NCI-H526 treated with DMSO at 0.1 percent for 48 hours (cell line): Measurements from ENCODE around the gene ZNF79.

Experiments
- DNase-seq: peaks from one replicate; lab custom pipeline; 2025; lab: John Stamatoyannopoulos, UW

The ZNF79 gene

DNA sequence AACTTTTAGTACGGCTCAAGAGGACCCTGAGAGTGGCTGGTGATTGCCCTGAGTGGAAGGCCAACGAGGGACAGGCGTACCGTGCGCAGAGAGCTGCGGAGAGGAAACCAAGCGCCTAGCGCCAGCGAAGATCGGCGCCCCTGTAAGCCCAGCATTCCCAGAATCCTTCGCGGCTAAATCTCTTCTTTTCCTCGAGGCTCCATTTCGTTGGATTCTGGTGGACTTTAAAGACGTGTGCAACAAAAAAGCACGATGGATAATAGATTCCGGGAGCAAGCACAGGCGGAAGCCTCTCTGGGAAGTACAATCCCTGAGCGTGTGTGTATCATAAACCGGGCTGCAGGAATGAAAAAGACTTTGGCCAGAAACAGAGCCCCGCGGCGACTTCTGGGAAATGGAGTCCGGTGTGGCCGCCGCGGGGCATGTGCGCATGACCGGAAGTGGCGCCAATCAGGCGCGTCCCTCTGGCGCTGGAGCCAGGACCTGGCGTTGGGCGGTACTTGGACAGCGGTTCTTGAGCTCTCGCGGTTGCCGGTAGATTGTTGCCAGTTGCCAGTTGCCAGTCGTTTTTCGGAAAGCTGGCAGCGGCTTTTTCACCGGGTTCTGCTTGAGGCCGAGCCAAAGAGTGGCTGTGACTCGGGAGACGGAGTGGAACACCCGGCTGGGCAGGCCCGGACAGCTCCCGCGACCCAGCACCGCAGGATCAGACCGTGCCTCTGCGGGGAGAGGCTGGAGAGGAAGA, at the start of gene ZNF79:
ZNF79 (plus strand) TSS at position 449 of the 742 bp plus-strand sequence. CDS start 406 bp downstream, outside the sequence.
- peak; percentile 65 for DNase-seq

- no peak for DNase-seq
These were observed 43.7 kb upstream of the ZNF79 start for GRCh38 chr9:127380479-127380878.

DNA sequence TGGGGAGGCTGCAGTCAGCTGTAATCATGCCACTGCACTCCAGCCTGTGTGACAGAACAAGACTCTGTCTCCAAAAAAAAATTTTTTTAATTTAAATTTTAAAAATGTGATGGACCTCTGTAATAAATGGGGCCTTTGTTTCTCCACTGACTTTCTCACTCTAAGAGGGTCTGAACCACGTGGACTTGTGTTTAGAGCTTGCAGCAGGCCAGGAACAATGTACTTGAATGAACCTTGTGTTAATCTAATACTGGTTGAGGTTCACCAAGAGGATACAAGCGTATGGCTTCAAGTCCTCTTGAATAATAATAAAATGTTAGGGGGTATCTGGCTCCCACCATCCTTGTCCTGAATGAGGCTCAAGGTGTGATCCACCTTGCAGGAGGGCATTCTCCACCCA, 41.6 kb upstream of the ZNF79 start:
- no peak for DNase-seq

DNA sequence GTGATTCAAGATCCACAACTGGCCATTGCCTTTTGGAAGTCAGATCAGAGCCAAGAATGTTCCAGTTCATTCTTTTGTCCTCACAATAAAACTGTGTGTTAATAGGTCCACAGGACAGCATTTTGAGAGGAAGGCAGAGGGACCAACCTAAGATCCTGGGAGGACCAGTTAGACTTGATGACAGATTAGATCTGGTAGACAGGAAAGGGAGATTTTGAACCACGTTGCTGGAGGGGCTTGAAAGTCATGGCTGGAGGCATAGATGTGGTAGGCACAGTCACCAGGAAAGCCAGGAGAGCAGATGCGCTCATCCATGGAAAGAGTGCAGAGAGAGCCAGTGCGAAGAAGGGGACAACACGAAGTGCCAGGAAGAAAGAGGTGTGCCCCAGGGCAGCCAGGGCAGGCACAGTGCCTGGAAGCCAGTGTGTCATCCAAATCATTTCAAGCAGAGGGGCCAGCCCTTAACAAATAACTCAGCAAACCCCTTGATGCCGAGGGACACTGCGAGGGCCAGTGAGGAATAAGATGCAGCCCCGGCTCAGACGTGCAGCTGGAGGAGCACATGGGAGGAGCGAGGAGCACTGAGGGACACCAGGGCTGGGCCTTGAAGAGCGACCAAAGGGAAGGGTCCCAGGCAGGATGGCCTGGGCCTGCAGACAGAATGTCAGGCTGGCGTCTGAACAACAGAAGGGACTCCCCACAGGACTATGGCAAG, 40.0 kb upstream of the ZNF79 start:
- no peak for DNase-seq

DNA sequence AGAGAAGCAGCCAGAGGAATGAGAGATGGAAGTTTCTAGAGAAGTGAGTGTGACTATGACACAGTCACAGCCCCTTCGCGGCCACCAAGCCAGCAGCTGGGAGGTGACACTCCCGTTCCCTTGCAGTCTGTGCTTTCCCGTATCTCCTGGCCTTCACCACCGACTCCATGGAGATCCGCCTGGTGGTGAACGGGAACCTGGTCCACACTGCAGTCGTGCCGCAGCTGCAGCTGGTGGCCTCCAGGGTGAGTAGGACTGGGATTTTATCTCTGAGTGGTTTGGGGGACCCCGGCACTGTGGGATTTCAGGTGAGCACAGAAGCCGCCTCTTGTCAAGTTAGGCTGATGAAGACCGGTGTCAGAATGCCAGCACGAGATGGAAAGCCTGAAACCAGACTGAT, 39.3 kb upstream of the ZNF79 start:
- DNase-seq = no peak

DNA sequence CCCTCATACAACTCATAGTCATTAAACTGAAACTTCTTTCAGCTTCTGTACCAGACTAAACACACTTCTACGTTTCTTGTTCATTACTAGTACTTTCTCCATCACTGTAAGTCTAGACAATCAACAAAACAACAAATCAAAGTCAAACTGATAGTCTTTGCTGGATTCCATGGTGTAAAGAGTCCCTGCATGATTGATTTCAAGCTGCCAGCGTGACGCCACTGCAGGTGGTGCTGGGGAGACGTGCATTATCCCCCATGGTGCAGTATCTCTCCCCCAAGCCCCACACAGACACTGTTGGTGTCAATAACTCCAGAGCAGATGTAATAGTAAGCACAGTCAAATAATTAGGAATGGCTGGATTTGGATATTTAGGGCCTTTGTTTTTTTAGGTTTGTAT, 37.9 kb upstream of the ZNF79 start:
- no peak for DNase-seq

DNA sequence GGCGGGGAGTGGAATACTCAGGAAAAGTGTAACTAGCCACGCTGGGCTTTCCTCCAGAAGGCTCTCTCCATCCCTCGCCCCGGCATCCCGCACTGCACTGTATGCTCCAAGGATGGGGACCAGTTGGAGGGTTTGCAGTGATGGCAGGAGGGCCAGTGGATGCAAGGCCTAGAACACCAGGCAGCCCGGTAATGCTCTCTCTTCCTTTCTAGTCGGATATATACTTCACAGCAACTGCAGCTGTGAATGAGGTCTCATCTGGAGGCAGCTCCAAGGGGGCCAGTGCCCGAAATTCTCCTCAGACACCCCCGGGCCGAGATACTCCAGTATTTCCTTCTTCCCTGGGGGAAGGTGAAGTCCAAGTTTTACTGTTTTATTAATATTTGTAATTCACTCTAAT, 37.2 kb upstream of the ZNF79 start:
- no peak for DNase-seq

DNA sequence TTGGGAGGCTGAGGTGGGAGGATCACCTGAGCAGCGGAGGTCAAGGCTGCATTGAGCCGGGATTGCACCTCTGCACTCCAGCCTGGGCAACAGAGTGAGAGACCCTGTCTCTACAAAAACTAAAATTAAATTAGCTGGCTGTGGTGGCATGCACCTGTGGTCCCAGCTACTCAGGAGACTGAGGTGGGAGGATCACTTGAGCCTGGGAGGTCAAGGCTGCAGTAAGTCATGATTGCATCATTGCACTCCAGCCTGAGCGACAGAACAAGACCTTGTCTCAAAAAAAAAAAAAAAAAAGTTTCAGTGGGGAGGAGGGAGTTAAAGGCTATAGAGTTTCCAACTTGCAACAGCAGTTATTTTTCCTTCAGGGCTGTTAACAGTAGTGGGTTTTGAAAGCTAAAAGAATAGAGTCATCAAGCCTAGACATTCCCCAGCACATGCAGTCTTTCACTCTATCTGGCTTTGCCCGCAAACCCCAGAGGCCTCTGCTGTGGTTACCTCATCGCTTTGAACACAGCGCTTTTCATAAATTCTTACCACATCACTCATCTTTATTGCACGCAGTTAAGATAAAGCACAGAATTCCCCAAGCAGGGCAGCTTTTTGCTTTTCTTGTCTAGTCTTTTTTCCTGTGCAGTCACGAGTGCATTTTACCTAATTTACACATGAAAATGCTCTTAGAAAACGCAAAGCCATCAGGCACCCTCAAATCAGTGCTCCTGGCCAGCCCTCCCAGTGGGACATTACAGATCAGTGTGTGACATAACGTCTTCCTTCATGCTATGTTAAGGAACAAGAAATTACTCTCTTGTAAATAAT, 35.9 kb upstream of the ZNF79 start:
- no peak for DNase-seq

GRCh38 chr9:127388856-127389238, 35.3 kb upstream of the ZNF79 start:
- no peak for DNase-seq

- DNase-seq = no peak
These were observed 34.6 kb upstream of the ZNF79 start for GRCh38 chr9:127389381-127390247.

DNA sequence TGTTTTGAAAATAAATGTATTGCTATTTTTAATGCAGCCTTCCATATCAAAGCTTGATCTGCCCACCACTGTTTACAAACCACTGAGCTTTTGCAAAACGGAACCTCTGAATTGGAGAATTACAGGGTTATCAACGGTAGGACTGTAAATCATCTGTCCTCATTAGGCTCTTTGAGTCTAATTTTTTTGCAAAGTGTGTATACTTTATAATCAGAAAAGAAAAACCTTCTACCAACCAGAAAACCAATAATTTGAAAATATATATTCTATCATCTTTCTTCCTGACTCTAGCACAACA, 34.0 kb upstream of the ZNF79 start:
- no peak for DNase-seq

DNA sequence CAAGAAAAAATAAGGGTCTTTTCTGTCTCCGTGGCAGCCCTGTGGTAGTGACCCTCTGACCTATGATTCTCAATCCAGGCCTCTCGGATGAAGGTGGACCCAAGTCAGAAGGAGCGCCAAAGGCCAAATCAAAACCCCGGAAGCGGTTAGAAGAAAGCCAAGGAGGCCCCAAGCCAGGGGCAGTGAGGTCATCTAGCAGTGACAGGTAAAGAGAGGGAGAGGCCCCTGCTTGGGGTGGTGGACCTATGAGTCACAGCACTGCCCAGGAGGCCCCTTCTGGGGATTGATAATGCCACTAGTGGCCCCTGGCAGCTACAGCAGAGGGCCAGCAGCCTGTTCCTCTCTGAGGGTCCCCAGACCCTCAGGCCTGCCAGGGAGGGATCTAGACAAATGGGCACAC, 33.6 kb upstream of the ZNF79 start:
- no peak for DNase-seq

DNA sequence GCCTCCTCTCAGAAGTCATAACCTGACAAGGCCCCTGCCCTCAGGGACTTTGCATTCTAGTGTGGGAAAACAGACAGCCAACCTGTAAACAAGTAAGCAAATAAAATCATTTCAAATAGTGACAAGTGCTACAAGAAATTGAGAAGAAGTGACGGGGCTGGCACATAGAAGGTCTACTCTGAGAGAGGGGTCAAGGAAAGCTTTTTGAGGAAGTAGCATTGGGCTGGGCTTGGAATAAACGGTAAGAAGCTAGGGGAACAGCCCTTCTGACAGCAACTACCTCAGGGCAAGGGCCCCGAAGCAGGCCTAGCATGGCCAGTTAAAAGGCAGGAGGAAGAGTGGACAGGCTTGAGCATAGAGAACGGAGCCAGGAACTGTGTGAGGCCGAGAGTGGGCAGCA, 32.0 kb upstream of the ZNF79 start:
- no peak for DNase-seq

GRCh38 chr9:127392976-127393375, 31.2 kb upstream of the ZNF79 start:
- DNase-seq = no peak

DNA sequence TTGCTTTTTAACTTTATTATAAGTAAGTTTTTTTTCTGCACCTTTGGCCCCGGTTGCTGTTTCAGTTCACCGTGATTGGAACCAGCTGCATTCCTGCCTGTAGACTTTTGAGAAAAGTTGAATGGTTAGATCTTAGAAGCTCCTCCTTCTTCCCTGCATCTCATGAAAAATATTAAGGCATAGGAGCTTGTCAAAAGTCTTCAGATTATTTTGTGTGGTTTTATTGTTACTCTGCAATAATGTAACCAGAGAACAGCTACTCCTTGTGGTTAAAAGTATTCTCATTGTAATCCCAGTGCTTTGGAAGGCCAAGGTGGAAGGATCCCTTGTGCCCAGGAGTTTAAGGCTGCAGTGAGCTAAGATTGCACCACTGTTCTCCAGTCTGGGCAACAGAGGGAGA, 30.5 kb upstream of the ZNF79 start:
- DNase-seq = no peak

- no peak for DNase-seq
These were observed 28.5 kb upstream of the ZNF79 start for GRCh38 chr9:127395497-127396252.

- DNase-seq = no peak
These were observed 27.9 kb upstream of the ZNF79 start for GRCh38 chr9:127396253-127396807.

DNA sequence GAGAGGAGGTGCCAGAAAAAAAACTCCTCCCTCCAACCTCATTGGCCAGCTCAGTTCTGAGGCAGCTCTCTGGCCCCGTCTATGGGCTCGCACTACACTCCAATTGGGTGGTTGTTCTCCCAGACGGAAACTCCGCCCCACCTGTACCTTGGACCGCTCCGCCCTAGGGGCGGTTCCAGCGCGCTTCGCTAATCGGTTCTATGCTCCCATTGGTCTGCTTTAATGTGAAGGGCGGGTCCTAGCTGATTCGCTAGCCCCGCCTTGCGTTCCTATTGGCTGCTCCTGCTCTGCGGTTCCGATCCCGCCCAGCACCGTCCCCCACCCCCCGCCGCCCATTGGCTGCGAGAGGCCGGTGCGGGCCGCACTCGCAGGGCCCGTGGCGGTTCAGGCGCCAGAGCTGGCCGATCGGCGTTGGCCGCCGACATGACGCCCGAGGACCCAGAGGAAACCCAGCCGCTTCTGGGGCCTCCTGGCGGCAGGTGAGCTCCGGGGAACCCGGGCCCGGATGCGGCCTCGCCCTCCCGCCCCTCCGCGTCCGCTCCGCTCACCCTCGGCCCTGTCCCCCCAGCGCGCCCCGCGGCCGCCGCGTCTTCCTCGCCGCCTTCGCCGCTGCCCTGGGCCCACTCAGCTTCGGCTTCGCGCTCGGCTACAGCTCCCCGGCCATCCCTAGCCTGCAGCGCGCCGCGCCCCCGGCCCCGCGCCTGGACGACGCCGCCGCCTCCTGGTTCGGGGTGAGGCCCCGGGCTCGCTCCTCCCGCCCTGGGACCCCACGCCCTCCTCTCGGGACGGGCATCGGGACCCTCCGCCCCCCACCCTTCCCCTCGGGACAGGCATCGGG, 27.2 kb upstream of the ZNF79 start, which contains the start of gene SLC2A8:
SLC2A8 (plus strand) TSS at position 362 of the 838 bp plus-strand sequence; CDS start at position 424, 62 bp downstream.
- DNase-seq = peak; percentile 97

DNA sequence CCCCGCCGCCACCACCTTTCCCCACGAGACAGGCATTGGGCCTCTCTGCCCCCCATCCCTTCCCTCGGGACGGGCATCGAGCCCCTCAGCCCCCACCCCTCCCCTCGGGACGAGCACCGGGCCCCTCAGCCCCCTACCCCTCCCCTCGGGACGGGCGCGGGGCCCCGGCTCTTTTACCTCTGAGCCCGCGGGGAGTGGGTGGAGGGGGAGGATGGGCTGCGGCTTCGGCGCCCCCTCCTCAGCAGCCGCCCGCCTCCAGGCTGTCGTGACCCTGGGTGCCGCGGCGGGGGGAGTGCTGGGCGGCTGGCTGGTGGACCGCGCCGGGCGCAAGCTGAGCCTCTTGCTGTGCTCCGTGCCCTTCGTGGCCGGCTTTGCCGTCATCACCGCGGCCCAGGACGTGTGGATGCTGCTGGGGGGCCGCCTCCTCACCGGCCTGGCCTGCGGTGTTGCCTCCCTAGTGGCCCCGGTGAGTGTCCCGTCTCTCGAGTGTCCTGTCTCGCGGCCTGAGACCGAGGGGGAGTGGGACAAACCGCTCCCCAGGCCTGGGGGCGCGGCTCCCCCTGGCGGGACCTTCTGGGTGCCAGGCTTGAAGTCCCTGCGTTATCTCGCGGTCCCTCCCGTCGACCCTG, 26.4 kb upstream of the ZNF79 start:
- DNase-seq = no peak

- no peak for DNase-seq
These were observed 25.9 kb upstream of the ZNF79 start for GRCh38 chr9:127398275-127398647.
